NCI-H187 (cell line): ENCODE data around the gene RMI2.

Experiments used
- DNase-seq, 2 experiments: peaks; one replicate each; lab custom pipeline; 2025; lab: John Stamatoyannopoulos, UW

RMI2 gene

DNA sequence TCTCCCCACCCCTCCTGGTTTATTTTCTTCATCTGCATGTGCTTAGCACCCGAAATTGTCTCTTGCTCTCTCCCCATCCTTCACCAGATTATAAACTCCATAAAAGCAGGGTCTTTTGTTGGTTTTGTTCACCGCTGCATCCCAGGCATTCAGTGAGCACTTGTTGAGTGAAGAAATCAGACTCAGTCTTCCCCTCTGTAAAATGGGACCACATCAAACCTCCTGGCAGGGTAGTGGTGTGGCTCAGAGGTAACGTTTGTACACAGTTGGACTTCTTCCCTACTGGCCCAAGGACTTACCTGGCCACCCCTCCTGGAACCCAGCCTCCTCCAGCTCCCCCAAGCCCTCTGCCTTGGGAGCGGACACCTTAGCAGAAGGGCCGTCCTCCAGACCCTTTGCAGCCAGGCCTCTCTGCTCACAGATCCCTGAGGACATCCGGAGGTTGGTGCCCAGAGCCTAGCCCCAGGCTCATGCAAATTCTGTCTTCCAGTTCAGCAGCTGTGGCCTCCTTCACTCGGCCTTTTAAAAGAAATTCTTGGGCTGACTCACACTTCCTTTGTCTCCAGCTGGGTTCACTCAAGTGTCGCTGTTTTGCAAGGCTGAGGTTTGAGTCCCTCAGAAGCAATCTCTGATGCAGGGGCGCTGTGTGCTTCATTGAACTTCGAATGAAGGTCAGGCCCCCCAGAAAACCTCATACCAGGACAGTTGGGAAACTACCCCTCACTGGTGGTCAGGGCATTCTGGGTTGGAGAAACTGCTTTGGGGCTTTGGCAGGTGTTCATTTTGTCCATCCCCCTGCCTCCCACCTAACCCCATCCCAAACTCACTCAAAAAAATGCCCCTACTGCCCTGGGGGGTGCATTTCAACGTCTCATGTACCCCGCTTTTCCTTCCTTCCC lies 16.8 kb upstream of the RMI2 start:
- no peak for DNase-seq

DNA sequence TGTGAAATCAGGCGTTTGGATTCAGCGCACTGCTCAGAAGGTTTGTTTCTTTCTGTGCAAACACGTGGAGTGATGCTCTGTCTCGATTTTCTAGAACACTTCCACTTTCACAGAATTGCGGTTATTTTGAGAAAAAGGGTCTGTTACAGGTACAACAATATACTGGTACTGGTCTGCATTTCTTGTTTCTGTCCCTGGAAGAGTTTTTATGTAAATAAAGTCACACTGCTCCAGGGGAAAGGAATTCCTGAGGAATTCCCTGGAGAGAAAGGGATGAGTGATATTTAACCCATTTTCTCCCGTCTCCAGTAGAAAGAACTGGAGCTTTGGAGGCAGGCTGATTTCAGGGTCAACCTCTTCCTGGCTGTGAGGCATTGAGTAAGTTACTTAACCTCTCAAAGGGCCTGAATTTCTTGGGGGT lies 16.2 kb upstream of the RMI2 start:
- DNase-seq = no peak

DNA sequence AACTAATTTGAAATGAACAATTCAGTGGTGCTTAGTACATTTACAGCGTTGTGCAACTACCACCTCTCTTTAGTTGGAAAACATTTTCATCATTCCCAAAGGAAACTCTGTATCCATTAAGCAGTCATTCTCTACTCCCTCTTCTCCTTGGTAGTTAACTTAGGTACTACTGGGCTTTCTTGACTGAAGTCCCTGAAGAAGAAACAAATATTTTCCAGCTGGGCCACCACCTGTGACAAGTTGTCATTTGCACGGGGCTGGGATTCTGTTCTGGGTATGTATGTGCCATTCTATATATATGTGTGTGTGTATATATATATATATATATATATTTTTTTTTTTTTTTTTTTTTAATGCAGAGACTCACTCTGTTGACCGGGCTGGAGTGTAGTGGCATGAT lies 15.4 kb upstream of the RMI2 start:
- DNase-seq = no peak

DNA sequence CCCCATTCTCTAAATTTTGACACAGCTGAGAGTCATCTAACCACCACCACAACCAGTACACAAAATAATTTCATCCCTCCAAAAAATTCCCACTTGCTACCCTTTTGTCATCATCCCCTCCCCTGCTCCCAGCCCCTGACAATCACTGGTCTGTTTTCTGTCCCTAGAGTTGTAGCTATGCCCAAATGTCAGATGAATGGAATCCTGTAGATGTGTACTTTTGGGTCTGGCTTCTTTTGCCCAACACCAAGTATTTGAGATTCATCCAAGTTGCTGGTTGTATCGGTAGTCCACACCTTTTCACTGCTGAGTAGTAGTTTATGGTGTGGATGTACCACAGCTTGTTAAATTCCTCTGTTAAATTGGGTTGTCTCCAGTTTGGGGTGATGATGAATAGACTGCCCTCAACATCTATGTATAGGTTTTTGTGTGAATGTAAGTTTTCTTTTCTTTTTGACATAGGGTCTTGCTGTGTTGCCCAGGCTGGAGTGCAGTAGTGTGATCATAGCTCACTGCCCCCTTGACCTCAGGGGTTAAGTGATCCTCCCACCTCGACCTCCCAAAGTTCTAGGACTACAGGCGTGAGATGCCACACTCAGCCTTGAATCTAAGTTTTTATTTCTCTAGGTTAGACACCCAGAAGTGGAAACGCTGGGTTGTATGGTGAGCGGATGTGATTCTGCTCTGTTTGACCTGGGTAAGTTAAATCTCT lies 14.6 kb upstream of the RMI2 start:
- DNase-seq = no peak

DNA sequence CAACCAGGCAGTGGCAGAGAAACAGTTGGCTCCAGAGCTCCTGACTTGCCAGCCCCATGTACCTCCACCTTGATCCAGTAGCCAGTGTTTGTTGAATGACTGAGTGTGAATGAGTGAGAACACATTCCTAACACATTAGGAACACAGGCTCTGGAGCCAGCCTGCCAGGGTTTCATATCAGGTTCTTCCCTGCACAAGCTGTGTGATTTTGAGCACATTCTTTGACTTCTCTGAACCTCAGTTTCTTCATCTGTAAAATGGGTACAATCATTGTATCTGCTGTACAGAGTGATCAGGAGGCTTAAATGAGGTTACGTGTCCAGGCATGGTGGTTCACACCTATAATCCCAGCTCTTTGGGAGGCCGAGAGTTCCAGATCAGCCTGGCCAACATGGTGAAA lies 13.3 kb upstream of the RMI2 start:
- no peak for DNase-seq

DNA sequence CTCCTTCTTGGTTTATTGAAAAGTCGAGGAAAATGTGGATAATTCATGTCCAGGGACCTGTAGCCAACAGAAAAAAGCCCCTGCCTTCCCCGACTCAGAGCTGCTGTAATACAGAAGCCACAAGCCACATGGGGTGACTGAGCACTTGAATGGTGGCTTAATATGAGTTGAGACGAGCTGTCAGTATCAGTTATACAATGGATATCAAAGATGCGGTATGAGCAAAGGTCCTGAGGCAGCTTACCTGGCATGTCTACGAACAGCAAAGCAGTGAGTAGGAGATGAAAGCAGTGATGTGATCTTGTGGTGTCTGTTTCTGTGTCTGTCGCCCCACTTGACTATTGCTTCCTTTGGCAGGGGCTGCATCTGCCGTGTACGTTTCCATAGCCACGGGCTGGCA lies 12.2 kb upstream of the RMI2 start:
- DNase-seq = no peak

DNA sequence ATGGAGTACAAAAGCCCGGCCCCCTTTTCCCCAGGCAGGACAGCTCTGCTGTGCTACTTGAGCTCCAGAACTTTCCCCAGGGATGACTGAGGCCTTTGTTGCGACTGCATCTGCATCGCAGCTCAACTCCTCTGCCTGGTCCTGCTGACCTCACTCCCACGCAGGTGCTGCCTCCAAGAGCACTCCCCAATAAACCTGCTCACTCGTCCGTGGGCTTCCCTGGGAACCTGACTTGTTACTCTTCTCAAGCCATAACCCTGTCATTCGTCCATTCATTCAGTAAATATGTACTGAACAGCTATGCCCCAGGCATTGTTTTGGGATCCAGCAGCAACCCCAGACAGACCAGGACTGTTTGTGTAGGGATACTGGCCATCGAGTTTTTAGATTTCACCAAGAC lies 11.6 kb upstream of the RMI2 start:
- no peak for DNase-seq

DNA sequence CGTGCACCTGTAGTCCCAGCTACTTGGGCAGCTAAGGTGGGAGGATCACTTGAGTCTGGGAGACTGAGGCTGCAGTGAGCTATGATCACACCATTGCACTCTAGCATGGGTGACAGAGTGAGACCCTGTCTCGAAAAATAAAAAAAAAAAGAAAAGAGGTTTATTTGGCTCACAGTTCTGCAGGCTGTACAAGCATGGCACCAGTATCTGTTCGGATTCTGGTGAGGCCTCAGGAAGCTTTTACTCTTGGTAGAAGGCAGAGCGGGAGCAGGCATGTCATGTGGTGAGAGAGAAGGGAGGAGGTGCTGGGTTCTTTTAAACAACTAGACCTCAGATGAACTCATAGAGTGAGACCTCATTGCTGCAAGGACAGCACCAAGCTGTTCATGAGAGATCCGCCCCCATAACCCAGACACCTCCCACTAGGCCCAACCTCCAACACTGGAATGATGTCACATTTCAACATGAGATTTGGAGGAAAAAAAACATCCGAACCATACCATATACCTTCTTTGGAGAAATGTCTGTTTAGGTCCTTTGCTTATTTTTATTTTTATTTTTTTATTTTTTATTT lies 10.3 kb upstream of the RMI2 start:
- no peak for DNase-seq

DNA sequence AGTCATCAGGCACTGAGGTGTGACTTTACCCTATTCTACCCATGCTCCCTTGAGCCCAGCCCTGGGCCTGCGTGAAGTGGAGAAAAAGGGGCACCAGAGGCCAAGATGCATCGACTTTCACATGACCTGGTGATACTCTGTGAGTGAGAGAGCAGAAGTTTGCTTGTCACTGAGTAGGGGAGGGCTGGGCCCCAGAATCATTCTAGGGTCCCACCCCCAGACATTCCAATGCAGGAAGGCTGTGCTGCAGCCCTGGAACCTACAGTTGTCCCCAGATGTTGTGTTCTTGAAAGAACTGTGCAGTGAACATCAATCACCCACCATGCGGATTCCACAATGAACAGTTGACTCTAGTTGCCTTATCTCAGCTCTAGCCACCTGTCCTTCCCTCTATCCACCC lies 6.2 kb upstream of the RMI2 start:
- no peak for DNase-seq

DNA sequence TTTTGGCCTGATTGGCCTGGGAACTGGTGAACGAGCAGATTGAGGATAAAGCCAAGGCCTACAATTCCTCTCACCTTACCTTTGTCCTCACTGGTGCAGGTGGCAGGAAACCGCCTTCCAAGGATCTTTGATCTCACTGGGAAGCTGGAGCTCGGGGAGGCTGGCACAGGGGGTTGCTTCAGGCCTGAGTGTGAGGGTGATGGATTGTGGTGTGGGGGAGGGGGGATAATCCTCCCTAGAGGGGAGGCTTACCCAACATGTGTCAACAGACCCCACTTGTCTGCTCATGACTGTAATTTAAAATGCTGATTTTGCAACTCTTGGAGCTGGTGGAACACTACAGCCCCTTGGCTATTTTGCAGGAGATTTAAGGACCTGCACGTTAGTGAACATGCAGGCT lies 4.5 kb upstream of the RMI2 start:
- no peak for DNase-seq

DNA sequence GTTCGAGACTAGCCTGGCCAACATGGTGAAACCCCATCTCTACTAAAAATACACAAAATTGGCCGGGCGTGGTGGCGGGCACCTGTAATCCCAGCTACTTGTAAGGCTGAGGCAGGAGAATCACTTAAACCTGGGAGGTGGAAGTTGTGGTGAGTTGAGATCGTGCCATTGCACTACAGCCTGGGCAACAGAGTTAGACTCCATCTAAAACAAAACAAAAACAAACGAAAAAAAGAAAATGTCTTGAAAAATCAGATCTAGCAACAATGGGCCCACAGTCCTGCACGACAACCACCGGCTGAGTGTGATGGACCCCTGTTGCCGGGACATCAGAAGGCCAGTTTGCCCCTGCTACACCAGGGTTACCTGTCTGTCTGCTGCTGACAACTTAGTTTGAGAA lies 3.9 kb upstream of the RMI2 start:
- no peak for DNase-seq

DNA sequence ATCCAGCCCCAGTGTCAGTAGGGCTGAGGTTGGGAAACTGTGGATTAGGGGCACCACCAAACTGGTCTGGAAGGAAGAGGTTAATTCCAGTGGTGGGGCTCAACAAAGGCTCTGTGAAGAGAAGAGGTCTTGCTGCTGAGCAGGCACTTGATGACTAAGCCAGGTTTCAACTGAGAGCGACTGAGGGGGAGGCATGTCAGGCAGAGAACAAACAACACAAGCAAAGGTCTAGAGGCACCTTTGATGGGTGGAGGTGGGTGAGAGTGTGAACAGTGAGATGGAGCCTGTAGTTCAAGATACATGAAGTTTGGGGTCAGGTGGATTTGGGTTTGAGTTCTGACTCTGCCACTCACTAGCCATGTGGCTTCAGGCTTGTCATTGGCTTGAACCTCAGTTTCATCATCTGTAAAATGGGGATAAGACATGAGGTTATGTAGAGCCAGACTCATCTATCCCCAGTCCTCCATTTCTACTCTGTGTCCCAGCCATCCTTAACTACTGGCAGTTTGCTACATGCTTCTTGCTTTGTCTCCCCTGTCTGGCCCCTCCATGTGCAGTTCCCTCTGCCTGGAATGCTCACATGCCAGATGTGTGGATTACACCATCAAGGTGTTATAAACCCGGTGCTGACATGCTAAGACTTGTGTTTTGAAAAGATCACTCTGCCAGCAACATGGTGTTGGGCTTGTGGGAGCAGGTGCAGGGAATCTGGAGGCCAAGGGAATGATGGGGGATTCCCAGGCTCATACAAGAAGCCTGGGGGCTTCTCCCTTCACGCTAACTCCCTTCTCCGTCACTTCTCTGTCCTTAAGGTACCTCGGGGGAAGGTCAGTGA lies 3.0 kb upstream of the RMI2 start:
- no peak for DNase-seq

DNA sequence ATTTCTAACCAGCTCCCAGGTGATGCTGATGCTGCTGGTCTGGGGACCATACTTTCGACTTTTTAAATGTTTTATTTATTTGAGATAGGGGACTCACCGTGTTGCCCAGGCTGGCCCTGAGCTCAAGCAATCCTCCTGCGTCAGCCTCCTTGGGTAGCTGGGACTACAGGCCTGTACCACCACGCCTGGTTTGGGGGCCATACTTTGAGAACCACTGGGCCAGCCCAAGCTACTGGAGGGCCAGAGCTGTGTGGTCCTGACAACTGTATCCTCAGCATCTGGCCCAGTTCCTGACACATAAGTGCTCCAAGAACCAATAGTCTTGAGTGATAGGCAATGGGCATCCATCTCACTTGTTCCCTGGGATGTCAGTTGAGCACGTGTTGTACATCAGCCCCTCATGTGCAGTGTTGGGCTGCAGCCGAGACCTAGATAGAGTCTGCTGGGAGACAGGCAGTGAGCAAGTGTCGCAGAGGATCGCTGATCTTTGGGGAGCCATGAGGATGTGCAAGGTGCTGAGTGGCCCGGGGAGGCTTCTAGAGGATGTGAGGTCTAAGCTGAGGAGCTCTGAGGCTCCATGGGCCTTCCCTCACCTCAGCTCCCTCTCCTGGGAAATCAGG lies 1.6 kb downstream of the RMI2 start:
- DNase-seq = no peak

DNA sequence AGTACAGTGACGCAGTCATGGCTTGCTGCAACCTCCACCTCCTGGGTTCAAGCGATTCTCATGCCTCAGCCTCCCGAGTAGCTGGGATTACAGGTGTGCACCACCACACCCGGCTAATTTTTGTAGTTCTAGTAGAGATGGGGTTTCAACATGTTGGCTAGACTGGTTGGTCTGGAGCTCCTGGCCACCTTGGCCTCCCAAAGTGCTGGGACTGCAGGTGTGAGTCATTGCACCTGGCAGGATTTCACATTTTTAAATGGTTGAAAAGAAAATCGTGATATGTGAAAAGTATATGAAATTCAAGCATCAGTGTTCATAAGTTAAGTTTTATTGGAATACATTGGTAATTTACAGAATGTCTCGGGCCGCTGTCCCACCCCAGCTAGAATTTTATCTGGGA lies 2.6 kb downstream of the RMI2 start:
- DNase-seq = no peak

DNA sequence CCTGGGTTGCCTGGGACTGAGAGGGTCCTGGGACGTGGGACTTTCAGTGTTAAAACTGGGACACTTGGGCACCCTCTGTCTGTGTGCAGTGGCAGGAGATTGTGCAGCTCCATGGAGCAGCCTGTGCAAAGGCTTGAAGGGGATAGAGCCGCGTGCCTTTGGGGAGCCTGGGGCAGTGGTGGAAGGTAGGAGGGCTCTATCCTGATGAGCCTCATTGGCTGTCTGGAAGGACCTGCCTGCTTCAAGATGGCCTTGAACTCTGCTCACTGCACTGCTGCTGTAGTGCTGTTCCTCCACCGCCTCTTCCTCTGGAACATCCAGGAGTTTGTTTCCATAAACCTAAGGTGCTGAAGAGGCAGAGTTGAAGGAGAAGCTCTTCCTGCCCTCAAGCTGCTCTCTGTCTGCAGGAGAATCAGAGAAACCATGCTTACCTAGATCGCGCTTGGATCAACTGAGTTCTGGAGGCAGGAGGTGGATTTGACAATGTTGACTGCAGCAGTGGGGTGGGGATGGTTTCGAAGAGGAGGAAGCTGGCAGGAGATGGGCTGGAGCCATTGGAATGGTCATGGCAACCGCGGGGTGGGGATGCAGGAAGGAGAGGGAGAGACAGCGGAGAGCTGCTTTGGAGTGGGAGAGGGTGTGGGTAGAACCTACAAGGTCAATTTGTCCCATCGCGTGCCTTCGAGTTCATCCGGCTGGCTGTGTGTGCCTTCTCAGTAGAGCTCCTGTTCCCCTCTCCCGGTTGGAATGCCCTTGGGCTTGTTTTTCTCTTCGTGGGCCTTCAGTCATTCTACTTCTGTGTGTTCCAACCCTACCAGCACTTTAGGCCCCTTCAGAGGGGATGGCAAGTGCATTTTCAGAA lies 3.7 kb downstream of the RMI2 start:
- no peak for DNase-seq

DNA sequence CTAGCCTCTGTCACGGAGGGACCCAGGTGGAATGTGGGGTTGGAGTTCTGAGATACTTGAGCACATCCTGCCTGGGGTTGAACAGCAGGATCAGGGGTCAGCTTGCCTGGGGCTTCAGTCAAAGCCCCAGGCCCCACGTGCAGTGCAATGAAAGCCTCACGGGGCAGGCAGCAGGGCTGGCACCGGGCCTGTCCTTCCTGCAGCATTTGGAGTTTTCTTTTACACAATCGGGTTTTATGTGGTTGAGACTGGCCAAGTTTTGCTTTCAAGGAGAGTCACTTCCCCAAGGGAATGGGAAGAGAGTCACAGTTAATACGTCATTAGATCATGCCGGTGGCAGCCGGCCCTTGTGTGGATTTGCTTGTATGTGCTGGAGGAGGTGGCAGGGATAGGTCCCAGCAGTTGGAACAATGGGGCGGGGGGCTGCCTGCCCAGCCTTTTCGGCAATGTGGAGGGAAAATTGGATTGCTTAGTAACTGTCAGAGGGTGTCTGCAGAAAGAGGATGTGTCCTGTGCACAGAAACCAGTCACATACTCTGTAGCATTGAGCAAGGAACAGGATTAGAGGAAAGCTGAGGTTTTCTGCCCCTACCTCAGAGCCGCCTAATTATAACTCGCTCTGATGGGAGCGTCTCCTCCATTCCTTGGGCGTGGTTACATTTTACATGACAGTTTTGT lies 4.5 kb downstream of the RMI2 start:
- no peak for DNase-seq

DNA sequence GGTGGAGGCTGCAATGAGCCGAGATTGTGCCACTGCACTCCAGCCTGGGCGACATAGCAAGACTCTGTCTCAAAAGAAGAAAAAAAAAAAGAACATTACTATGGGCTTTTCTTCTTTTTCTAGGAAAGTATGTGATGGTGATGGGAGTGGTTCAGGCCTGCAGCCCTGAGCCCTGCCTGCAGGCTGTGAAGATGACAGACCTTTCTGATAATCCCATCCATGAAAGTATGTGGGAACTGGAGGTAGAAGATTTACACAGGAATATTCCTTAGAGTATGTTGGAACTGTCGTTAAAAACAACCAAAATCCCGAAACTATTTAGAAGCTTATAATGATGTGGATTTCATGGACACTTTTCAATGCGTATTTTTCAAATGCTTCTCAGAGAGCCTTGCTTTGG lies 5.3 kb downstream of the RMI2 start:
- DNase-seq = no peak

DNA sequence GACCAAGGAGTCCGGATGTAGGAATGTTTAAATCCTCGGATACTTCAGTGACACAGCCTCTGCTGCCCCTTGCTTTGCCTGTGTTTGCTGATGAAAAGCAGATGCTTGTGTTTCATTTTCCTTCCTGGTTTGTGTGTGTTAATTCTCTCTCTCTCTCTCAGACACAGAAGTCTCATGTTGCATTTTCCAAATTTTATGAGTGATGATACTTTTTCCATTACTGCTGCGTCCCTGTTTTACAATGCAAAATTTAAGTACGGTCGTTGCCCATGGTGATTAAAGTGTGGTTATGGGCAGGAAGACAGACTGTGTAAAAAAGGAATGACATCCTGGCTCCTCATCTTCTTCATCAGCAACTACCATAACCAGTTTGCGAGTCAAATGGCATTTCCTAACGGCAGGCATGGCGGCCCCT lies 5.7 kb downstream of the RMI2 start:
- no peak for DNase-seq

DNA sequence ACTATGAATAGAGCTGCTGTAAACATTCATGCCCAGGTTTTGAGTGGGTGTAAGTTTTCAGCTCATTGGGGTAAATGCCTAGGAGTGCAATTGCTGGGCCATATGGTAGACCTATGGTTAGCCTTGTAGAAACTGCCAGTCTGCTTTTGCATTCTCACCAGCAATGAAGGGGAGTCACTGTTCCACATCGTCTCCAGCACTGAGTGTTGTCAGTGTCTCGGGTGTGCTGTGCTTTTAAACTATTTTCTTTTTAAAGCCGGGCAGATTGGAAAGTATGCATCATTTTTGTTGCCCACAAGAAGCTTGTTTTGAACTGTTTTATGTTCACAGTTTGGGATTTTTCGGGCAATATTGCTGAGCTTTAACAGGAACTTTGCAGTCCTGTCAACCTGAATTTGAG lies 7.9 kb downstream of the RMI2 start:
- no peak for DNase-seq

DNA sequence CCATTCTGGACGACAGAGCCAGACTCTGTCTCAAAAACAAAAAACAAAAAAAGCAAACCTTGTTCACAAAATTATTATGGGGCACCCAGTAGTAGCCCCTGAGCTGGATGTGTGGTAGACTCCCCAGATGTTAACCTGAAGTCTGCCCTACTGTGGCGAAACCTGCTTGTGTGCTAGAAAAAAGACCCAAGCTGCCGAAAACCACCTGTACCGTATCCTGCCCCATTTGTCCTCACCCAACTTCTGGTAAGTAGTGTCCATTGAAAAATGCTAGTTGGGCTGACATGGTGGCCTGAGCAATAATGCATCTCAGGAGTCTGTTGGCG lies 9.1 kb downstream of the RMI2 start:
- DNase-seq = no peak
